DLD1 (cell line): Measurements from ENCODE around the gene UBXN2A.

Source experiments
- in situ Hi-C: cut with HindIII; loops from 2 replicates; pipeline ENCODE4 v1.10.0; 2017; ENCODE audit warnings: low sequenced_read_pairs

The UBXN2A gene

GRCh38 chr2:23939987-23940717, at the start of gene UBXN2A:
UBXN2A (plus strand) TSS chr2:23940463; CDS start chr2:23958315, 17,852 bp downstream.
- in situ Hi-C loops: no loop called here

- in situ Hi-C loops: no loop called here
Observed at GRCh38 chr2:23900133-23900532, 40.1 kb upstream of the UBXN2A start.

GRCh38 chr2:23900541-23901322, 39.5 kb upstream of the UBXN2A start:
- in situ Hi-C loops: no loop called here

GRCh38 chr2:23901966-23902846, 38.1 kb upstream of the UBXN2A start:
- in situ Hi-C loops: no loop called here

GRCh38 chr2:23903034-23903433, 37.2 kb upstream of the UBXN2A start:
- in situ Hi-C loops: no loop called here

- in situ Hi-C loops: no loop called here
Observed at GRCh38 chr2:23904215-23904614, 36.0 kb upstream of the UBXN2A start.

- in situ Hi-C loops: no loop called here
Observed at GRCh38 chr2:23904692-23905091, 35.6 kb upstream of the UBXN2A start.

- in situ Hi-C loops: no loop called here
Observed at GRCh38 chr2:23905155-23905554, 35.1 kb upstream of the UBXN2A start.

- in situ Hi-C loops: no loop called here
Observed at GRCh38 chr2:23912054-23912453, 28.2 kb upstream of the UBXN2A start.

GRCh38 chr2:23915327-23915726, 24.9 kb upstream of the UBXN2A start:
- in situ Hi-C loops: no loop called here

- in situ Hi-C loops: no loop called here
Observed at GRCh38 chr2:23916727-23917405, 23.4 kb upstream of the UBXN2A start.

GRCh38 chr2:23918837-23919489, 21.3 kb upstream of the UBXN2A start:
- in situ Hi-C loops: no loop called here

- in situ Hi-C loops: no loop called here
Observed at GRCh38 chr2:23924589-23925359, 15.5 kb upstream of the UBXN2A start.

- in situ Hi-C loops: no loop called here
Observed at GRCh38 chr2:23925702-23926289, 14.5 kb upstream of the UBXN2A start.

- in situ Hi-C loops: no loop called here
Observed at GRCh38 chr2:23926290-23926749, 13.9 kb upstream of the UBXN2A start.

GRCh38 chr2:23926750-23927571, 13.3 kb upstream of the UBXN2A start, which contains the start of gene ATAD2B:
ATAD2B (minus strand) TSS chr2:23927123; CDS start chr2:23926770, 353 bp downstream.
- in situ Hi-C loops: no loop called here

GRCh38 chr2:23934259-23934658, 6.0 kb upstream of the UBXN2A start:
- in situ Hi-C loops: no loop called here
